Measurements from ENCODE around the gene DNAJC17. TPM values are rescaled to one million over a fixed set of nuclear protein-coding genes. Genes with fewer than 3 reads are reported as not detected.

Gene DNAJC17
- polyA plus RNA-seq, 2 of the 4 experiments (the other 2 are of a cell fraction): 22.3 to 24.4 TPM

DNA sequence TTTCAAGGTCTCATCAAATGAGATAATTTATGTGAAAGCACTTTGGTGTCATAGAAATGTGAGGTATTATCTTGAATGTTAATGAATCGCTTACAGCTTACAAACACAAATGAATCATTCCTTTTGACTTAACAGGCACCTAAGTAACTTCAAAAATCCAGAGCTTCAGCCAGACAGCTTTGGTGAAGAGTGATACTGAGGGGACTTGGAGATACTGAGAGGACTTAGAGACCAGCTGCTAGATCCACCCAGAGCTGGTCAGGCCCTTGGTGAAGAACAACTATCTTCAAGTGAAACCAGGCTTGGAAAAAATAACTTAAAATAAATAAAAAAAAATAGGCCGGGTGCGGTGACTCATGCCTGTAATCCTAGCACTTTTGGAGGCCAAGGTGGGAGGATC is 16.6 kb downstream of the DNAJC17 start:
- Histone ChIP-seq H3K9me3 (no peaks in the 10 kb centered on the region), H3K4me3 (no peak overlapping the region), H3K27ac (peak overlapping the region; percentile 43 to 85; a peak in 4 of 6 replicates), H3K4me2 (peak overlapping the region; percentile 46; the same call in 1 of the 3 replicates), H3K4me1 (peaks cover 60% of the 10 kb centered on the region)
- ChIA-PET CTCF (interaction anchor here (0.8 to 1.0 kb wide), 2 partner anchors 16 to 67 kb away, joined by 3 to 4 read pairs; partner anchors contain the start of genes DNAJC17 and ZFYVE19), POLR2A (no interaction called here)
- WGBS (ENCODE audit: missing lambda C conversion rate): 28% methylated on average over 3 of the region's 3 CpGs
- FAIRE-seq (no peak), DNase-seq (ENCODE audit: low read depth in 1 of 2, low spot score in 1 of 2) (no peak), ATAC-seq (no peak)
- TF ChIP-seq MYC (IDR thresholded peaks at IDR 0.05; ENCODE audit: borderline replicate concordance, low read length) (no peak), FOSB (CRISPR knock-in tag; IDR thresholded peaks at IDR 0.05) (no peak), ZC3H11A (IDR thresholded peaks at IDR 0.05) (no peak), FOSL2 (IDR thresholded peaks at IDR 0.05) (no peak), FOSL2 (CRISPR knock-in tag; IDR thresholded peaks at IDR 0.05) (no peak), CHD2 (IDR thresholded peaks at IDR 0.05; ENCODE audit: low read length, partially characterized antibody) (no peak), EHF (CRISPR knock-in tag; IDR thresholded peaks at IDR 0.05) (no peak), TP53 (CRISPR knock-in tag; IDR thresholded peaks at IDR 0.05) (no peak), PHF8 (IDR thresholded peaks at IDR 0.05; ENCODE audit: borderline replicate concordance, low read depth) (no peak), CBX2 (IDR thresholded peaks at IDR 0.05; ENCODE audit: borderline replicate concordance, low read depth) (no peak), CHD4 (IDR thresholded peaks at IDR 0.05; ENCODE audit: borderline replicate concordance) (no peak), HDAC2 (IDR thresholded peaks at IDR 0.05) (no peak)
- TF ChIP-seq, protein P1, sequence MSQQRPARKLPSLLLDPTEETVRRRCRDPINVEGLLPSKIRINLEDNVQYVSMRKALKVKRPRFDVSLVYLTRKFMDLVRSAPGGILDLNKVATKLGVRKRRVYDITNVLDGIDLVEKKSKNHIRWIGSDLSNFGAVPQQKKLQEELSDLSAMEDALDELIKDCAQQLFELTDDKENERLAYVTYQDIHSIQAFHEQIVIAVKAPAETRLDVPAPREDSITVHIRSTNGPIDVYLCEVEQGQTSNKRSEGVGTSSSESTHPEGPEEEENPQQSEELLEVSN (IDR thresholded peaks at IDR 0.05; ENCODE audit: borderline replicate concordance, low read depth): no peak
- TF ChIP-seq, protein P2, sequence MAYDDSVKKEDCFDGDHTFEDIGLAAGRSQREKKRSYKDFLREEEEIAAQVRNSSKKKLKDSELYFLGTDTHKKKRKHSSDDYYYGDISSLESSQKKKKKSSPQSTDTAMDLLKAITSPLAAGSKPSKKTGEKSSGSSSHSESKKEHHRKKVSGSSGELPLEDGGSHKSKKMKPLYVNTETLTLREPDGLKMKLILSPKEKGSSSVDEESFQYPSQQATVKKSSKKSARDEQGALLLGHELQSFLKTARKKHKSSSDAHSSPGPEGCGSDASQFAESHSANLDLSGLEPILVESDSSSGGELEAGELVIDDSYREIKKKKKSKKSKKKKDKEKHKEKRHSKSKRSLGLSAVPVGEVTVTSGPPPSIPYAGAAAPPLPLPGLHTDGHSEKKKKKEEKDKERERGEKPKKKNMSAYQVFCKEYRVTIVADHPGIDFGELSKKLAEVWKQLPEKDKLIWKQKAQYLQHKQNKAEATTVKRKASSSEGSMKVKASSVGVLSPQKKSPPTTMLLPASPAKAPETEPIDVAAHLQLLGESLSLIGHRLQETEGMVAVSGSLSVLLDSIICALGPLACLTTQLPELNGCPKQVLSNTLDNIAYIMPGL (CRISPR knock-in tag; IDR thresholded peaks at IDR 0.05; ENCODE audit: borderline replicate concordance): no peak

DNA sequence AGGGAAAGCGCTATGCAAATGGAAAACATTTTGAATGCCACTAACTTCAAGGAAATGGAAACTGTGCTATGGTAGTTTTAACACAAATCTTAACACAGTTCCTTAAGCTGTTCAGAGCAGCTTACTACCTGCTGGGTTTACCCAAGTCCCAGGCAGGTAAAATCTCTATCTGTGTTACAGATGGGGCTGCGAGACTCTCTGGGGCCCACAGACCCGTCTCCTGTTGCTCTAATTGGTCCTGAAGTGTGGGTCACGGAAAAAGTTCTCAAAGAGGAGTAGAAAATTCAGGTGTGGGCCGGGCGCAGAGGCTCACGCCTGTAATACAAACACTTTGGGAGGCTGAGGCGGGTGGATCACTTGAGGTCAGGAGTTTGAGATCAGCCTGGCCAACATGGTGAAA is 17.3 kb downstream of the DNAJC17 start:
- Histone ChIP-seq H3K9me3 (no peaks in the 10 kb centered on the region), H3K4me3 (no peak overlapping the region), H3K4me2 (no peak overlapping the region), H3K4me1 (peaks cover 56% of the 10 kb centered on the region), H3K27ac (peak overlapping the region in 1 of 2 experiments; percentile 85; a peak in 1 of 6 replicates)
- POLR2A ChIA-PET: no interaction called here
- WGBS (ENCODE audit: missing lambda C conversion rate): 93% methylated on average over 8 of the region's 8 CpGs
- ATAC-seq: no peak
- FAIRE-seq: no peak
- TF ChIP-seq KDM1A (IDR thresholded peaks at IDR 0.05; ENCODE audit: low read depth) (no peak), HOXA7 (CRISPR knock-in tag; IDR thresholded peaks at IDR 0.05) (no peak), CHD4 (IDR thresholded peaks at IDR 0.05; ENCODE audit: borderline replicate concordance) (no peak), RNF2 (IDR thresholded peaks at IDR 0.05; ENCODE audit: borderline replicate concordance, low read depth) (no peak), HOXB13 (CRISPR knock-in tag; IDR thresholded peaks at IDR 0.05; ENCODE audit: low read depth) (no peak), GATA3 (IDR thresholded peaks at IDR 0.05; ENCODE audit: borderline replicate concordance) (no peak), NFE2L2 (conservative IDR thresholded peaks at IDR 0.05; ENCODE audit: low read length) (no peak), MAFK (IDR thresholded peaks at IDR 0.05; ENCODE audit: partially characterized antibody) (no peak), JUN (IDR thresholded peaks at IDR 0.05) (no peak), TP53 (CRISPR knock-in tag; IDR thresholded peaks at IDR 0.05) (no peak), ZFP36 (IDR thresholded peaks at IDR 0.05; ENCODE audit: borderline replicate concordance, partially characterized antibody) (no peak), SMC3 (IDR thresholded peaks at IDR 0.05) (no peak), FOSL2 (IDR thresholded peaks at IDR 0.05) (no peak), FOSL2 (CRISPR knock-in tag; IDR thresholded peaks at IDR 0.05) (no peak), HDAC2 (IDR thresholded peaks at IDR 0.05) (no peak), FOXS1 (CRISPR knock-in tag; IDR thresholded peaks at IDR 0.05) (no peak), EHF (CRISPR knock-in tag; IDR thresholded peaks at IDR 0.05) (no peak), EHMT2 (IDR thresholded peaks at IDR 0.05; ENCODE audit: low read depth) (no peak), HEYL (CRISPR knock-in tag; IDR thresholded peaks at IDR 0.05) (no peak)
- TF ChIP-seq, protein P3, sequence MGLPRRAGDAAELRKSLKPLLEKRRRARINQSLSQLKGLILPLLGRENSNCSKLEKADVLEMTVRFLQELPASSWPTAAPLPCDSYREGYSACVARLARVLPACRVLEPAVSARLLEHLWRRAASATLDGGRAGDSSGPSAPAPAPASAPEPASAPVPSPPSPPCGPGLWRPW (IDR thresholded peaks at IDR 0.05): no peak
- TF ChIP-seq, protein P4, sequence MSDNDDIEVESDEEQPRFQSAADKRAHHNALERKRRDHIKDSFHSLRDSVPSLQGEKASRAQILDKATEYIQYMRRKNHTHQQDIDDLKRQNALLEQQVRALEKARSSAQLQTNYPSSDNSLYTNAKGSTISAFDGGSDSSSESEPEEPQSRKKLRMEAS (IDR thresholded peaks at IDR 0.05): no peak
- CTCF ChIA-PET: interaction anchor here (1.3 kb wide), 1 partner anchor 43 kb away, joined by 5 read pairs; no protein-coding TSS in a partner anchor
- no peak for DNase-seq (ENCODE audit: low read depth in 1 of 2, low spot score in 1 of 2)

All from A549 (cell line).